ENCODE results near the gene CCDC71L.

DNA sequence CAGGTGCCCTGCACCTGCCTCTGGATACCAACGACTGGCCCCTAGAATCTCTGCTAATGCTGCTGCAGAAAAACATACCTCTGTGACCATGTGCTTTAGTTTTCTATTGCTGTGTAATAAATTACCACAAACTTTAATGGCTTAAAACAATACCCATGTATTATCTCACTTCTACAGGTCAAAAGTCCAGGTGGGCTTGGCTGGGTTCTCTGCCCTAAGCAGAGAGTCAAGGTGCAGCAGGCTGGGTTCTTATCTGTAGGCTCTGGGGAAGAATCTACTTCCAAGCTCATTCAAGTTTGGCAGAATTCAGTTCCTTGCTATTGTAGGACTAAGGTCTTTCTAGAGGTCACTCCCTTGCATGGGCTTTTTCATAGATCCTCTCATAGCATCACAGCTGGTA is 52.3 kb downstream of the CCDC71L start:
- TF ChIP-seq, protein P1, sequence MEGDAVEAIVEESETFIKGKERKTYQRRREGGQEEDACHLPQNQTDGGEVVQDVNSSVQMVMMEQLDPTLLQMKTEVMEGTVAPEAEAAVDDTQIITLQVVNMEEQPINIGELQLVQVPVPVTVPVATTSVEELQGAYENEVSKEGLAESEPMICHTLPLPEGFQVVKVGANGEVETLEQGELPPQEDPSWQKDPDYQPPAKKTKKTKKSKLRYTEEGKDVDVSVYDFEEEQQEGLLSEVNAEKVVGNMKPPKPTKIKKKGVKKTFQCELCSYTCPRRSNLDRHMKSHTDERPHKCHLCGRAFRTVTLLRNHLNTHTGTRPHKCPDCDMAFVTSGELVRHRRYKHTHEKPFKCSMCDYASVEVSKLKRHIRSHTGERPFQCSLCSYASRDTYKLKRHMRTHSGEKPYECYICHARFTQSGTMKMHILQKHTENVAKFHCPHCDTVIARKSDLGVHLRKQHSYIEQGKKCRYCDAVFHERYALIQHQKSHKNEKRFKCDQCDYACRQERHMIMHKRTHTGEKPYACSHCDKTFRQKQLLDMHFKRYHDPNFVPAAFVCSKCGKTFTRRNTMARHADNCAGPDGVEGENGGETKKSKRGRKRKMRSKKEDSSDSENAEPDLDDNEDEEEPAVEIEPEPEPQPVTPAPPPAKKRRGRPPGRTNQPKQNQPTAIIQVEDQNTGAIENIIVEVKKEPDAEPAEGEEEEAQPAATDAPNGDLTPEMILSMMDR (IDR thresholded peaks at IDR 0.05): no peak
- no peak for TF ChIP-seq POLR2A (IDR thresholded peaks at IDR 0.05)
- no peak for TF ChIP-seq EP300 (IDR thresholded peaks at IDR 0.05)
